ENCODE data around the gene ZBP1.

Gene ZBP1

DNA sequence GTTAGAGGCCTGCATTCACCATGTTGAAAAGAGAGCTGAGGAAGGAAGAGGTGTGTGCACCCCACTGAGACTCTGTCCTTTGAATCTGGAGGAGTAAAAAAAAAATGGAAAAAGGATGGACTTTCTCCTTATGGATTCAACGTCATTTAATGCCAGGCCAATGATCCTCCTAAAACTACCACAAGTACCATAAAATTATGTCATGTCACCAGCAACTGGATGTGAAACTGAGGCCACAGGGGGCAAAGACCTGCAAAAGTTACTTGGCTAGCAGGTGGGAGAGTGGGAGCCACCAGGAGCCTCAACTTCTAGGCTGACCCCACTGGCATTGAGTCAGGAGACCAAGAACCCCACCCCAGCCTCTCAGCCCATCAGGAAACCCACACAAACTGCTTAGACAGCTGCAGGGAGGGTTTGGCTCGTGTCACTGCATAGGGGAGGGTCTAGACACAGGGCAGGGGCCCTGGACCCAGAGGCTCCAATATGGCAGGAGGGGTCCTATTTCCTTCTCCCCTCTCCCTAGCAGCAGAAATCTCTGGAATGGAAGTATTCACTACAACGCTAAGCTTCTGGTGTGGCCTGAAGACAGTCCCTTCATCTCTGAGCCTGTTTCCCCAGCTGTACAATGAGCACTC is 48.3 kb downstream of the ZBP1 start:
- ATAC-seq (no peak), DNase-seq (no peak)

DNA sequence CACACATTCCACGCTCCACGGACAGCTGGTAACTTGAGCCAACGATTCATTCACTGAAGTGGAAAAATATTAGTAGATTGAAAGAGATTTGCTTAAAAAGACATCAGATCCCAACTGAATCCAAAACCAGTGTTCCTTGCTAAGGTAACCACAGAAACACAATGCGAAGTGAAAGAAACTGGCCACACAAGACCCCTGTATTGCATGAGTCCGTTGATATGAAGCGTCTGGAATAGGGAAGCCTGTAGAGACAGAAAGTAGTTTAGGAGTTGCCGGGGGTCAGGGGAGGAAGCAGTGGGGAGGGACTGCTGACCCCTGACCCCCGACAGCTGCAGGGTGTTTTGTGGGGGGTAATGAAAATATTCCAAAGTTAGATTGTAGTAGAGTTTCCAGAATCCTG is 49.3 kb downstream of the ZBP1 start:
- no peak for ATAC-seq
- no peak for DNase-seq

DNA sequence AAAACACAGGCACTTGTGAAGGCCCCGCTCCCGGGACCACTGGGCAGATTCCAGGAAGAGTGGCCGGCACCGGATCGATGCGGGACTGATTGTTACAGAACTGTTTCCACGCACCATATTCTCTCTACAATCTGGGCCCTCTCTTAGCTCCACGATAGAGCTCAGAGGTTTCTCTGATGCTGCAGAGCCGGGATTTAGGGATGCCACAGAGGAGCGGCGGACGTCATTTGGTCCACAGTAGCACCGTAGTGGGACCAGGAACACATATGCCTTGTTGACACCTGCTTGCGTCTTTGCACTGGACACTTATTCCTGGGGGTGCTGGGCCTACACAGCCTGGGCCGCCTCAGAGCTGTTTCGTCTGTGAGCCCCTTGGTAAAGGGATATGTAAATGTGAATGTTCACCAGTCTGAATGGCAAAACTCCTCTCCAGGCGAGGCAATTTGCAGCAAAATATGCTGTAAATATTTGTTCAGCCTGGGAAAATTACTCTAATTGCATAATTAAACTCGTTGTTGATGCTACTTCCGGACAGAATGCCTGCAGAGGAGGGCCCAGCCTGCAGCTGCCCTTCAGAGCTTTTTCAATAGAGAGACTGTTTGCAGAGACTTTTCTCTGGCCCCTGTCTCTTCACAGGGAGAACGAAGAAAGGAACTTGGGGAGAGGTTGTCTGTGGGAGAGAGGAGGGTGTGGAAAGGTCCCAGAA is 49.9 kb downstream of the ZBP1 start:
- DNase-seq (no peak), ATAC-seq (no peak)

DNA sequence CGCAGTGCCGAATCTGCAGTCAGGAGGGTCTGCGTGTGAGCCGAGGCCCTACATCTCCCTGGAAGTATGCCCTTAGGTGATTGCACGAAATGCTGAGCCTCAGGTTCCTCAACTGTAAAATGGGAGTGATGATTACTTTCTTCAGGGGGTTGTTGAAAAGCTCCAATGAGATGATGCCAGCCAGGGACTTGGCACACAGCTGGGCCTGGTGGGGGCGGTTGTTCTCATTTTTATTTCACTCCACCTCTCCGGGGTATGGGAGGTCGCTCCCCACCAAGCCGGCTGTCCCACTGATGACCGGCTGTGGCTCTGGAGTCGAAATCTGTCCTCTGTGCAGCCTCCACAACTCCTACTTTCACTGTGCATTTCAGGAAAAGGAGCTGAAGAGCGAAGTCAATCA is 51.3 kb downstream of the ZBP1 start:
- no peak for ATAC-seq
- no peak for DNase-seq

- no peak for ATAC-seq
Observed at GRCh38 chr20:57568088-57568896, 51.9 kb downstream of the ZBP1 start.

DNA sequence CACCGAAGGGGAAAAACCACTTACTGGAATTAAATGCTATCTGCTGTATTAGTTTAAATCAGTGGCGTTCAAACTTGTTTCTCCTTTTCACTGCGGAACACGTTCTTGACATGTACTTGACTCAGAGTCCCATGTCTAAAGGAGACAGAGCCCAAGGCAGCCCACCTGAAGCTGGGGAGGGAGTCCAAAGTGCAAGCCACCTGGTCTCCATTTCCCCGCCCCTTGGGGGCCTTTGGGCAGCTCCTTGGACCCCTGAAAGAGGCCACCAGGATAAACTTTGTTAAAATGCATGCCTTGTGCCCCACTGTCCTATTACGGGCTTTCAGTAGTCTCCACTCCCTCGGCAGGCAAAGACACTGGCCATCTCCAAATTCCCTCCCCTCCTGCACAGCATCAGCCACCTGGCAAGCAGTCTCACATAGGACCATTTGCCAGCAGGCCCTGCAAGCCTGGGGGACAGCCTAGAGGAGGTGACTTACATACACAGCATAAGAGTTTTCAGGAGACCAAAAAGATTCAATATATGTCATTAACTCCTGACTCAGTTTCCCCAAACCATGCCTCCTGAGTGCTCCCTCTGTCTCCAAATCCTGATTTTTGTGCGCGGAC is 52.7 kb downstream of the ZBP1 start:
- no peak for ATAC-seq
- DNase-seq: no peak

More at GRCh38 chr20:57568088-57568896, 51.9 kb downstream of the ZBP1 start:
- no peak for DNase-seq

DNA sequence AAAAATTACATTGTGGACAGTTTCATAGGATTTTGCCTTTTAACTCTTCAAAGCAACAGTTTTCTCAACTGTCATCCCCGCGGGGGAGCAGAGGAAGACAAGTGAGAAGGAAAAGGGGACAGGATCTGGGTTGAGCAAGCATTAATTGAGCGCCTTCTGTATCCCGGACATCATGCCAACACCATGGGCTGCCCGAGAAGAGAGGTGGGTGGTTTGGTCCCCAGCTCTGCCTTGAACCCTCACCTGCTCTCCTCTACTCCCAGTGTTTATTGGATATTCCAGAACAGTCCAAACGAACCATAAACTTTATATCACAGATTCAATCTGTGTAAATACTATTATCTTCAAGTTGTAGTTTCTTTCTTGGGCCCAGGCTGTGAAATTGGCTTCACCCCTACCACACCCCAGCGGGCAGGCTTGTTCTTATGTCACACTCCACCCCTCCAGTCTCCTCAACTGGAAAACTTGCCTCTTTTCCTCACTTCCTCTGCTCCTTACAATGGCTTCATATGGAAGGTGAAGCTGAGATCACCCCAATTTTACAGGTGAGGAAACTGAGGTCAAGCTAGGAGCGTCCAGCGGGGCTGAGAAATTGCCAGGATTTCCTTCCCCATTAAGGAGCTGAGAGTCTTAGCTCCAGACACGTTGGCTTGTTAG is 53.3 kb downstream of the ZBP1 start:
- ATAC-seq: no peak
- DNase-seq: no peak

- DNase-seq (no peak), ATAC-seq (no peak)
Observed at GRCh38 chr20:57566399-57566798, 53.8 kb downstream of the ZBP1 start.

GRCh38 chr20:57564951-57565642 is 55.1 kb downstream of the ZBP1 start:
- ATAC-seq: no peak
- no peak for DNase-seq

DNA sequence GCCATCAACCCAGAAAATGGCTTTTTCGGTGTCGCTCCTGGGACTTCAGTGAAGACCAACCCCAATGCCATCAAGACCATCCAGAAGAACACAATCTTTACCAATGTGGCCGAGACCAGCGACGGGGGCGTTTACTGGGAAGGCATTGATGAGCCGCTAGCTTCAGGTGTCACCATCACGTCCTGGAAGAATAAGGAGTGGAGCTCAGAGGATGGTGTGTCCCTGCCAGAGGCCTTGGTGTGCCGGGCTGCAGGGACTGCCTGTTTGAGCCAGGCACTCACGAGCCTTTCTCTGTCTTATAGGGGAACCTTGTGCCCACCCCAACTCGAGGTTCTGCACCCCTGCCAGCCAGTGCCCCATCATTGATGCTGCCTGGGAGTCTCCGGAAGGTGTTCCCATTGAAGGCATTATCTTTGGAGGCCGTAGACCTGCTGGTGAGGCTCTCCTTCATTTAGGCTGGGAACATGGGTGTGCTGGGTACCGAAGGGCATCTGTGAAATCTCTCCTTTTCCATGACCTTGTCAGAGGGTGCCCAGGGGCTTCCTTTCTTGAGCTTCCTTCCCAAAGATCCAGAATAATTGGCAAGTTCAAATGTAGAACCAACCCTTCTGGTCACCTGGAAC is 55.9 kb downstream of the ZBP1 start:
- no peak for ATAC-seq
- no peak for DNase-seq

DNA sequence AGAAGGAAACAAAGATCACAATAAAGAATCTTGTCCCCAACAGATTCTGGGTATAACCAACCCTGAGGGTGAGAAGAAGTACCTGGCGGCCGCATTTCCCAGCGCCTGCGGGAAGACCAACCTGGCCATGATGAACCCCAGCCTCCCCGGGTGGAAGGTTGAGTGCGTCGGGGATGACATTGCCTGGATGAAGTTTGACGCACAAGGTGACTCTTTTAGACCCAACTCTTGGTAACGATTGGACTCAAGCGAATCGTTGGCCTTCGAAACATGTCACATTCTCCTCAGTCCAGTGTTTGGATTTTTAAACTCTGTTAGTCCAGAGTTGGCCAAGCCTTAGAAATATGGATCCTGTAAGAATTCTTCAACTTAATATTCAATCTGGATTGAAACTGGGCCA is 56.7 kb downstream of the ZBP1 start:
- ATAC-seq (no peak), DNase-seq (no peak)

GRCh38 chr20:57562541-57563465 is 57.4 kb downstream of the ZBP1 start:
- ATAC-seq (no peak), DNase-seq (no peak)

- ATAC-seq: no peak
- DNase-seq: no peak
Observed at GRCh38 chr20:57561356-57562279, 58.6 kb downstream of the ZBP1 start.

- ATAC-seq: no peak
- no peak for DNase-seq
Observed at GRCh38 chr20:57560554-57561355, 59.5 kb downstream of the ZBP1 start, which contains the start of gene PCK1. Gene PCK1 (plus strand): TSS chr20:57561110. CDS start chr20:57561412, 302 bp downstream.

GRCh38 chr20:57559658-57560553 is 60.3 kb downstream of the ZBP1 start:
- DNase-seq (no peak), ATAC-seq (no peak)

GRCh38 chr20:57559289-57559634 is 61.0 kb downstream of the ZBP1 start:
- DNase-seq (no peak), ATAC-seq (no peak)

All from stimulated activated naive CD8-positive, alpha-beta T cell treated with anti-CD3 and anti-CD28 coated beads, Interleukin-15, Interleukin-2, amounts not matched to agents 100 U/mL and 50 U/mL, for 24 hours (primary cell).